Stimulated activated naive CD8-positive, alpha-beta T cell treated with anti-CD3 and anti-CD28 coated beads, Interleukin-15, Interleukin-2, amounts not matched to agents 100 U/mL and 50 U/mL, for 24 hours (primary cell): ENCODE data around the gene ZNF514.
"Not testable (repeated sequence)": the region's sequence is repeated elsewhere in the genome, so short reads cannot be mapped to it uniquely, and the experiment has no call there.

Experiments used
- ATAC-seq: fragments of 150-1000 bp; cut with Tn5 transposase; one replicate; pipeline ENCODE4 v1.10.0; 2021
- DNase-seq: peaks from one replicate; pipeline ENCODE4 v3.0.0; 2021

ZNF514 gene

GRCh38 chr2:95159690-95160449 lies at the start of gene ZNF514:
Gene ZNF514, minus strand, starts transcription at chr2:95159848. Its CDS starts 6,595 bp downstream, at chr2:95153253.
- peak; percentile 91 for ATAC-seq
- peak; percentile 83 for DNase-seq

- DNase-seq, result no peak
- no peak for ATAC-seq
Observed at GRCh38 chr2:95208106-95208505, 48.5 kb upstream of the ZNF514 start.

DNA sequence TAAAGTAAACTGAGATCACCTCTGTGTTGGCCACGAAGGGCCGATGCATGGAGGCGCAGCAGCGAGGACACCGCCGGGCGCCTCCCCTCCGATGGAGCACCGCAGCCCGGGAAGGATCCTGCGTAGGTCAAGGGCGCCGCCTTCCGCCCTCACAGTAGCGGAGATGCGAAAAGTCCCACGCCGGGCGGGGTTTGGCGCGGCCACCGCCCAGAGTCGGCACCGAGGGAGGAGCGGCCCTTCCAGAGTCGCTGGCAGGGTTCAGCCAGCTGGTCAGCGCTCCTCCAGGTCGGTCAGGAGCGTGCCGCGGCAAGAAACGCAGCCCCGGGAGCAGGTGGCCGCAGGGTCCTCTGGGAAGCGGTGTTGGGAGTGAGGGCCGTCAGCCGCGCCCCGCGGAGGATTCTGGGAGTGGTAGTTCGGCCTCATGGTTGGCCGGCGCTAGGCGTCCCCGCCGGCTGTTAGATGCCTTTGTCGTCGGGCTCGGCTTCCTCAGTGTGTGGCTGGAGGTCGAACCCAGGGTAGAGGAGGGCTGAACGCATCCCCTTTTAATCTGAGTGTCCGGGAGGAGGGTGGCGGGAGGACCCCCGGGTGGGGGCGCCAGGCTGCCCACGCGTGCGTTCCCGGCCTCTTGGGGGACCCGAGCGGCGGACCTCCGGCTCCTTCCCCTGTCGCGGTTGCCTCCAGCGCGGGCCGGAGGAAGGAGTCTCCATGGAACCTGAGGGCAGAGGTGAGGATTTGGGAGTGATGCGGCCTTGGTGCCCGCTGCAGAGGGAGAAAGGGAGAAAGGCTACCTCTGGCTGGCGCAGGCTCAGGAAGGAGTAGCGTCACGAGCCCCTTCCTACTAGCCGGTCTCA lies 47.7 kb upstream of the ZNF514 start, which contains the start of gene ZNF892:
Gene ZNF892, plus strand, starts transcription at position 411 of the 851 bp plus-strand sequence. Its CDS starts 295 bp downstream, at position 706.
- ATAC-seq (peak; percentile 97), DNase-seq (peak; percentile 86)

- DNase-seq (no peak), ATAC-seq (no peak)
Observed at GRCh38 chr2:95206096-95206495, 46.4 kb upstream of the ZNF514 start.

- ATAC-seq, result no peak
Observed at GRCh38 chr2:95204396-95204795, 44.7 kb upstream of the ZNF514 start.

DNA sequence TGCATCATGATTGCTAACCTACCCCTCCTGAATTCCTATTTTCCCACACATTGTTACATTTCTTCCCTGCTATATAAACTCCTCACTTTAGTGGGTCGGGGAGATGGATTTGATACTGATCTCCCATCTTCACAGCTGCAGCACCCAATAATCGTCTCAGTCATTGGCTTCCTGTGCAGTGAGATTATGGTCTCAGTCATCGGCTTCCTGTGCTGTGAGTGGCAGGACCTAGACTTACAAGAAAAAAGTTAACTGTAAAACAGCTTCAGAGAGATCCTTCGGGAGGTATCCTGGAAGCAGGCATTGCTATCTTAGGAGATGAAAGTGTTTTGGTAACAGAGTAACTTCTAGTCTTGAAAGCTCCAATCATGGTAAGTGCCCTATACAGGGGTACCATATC lies 44.3 kb upstream of the ZNF514 start:
- no peak for ATAC-seq
- no peak for DNase-seq

More at GRCh38 chr2:95204396-95204795, 44.7 kb upstream of the ZNF514 start:
- no peak for DNase-seq

DNA sequence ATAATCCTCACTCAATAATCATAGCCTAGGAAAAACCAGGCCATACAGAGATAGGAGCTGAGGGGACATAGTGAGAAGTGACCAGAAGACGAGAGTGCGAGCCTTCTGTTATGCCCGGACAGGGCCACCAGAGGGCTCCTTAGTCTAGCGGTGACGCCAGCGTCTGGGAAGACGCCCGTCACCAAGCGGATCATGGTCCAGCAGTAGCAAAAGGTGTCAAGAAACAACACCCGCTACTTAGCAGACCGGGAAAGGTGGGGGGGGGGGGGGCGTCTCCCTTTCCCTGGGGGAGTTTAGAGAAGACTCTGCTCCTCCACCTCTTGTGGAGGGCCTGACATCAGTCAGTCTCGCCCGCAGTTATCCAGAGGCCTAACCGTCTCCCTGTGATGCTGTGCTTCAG lies 33.3 kb upstream of the ZNF514 start:
- DNase-seq, result peak; percentile 65
- ATAC-seq, result not testable (repeated sequence)

GRCh38 chr2:95185973-95186372 lies 26.3 kb upstream of the ZNF514 start:
- DNase-seq (no peak), ATAC-seq (no peak)

DNA sequence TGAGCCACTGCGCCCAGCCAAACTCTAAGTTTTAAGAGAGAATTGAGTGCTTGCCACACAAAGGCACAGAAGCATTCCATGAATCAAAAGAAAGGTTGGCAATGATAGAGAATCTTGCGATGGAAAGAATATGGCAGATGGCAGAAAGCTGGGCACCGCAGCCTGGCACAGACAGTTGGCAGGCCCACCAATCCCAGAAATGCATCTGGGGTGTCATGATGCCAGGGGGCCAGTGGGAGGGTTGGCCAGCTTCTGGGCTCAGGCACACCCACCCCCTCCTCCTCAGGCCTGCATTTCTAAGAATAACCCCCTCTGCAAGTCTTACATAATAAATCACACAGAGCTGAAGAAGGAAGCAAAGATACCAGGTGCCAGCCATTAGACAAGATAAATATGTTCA lies 25.5 kb upstream of the ZNF514 start:
- ATAC-seq, result no peak

DNA sequence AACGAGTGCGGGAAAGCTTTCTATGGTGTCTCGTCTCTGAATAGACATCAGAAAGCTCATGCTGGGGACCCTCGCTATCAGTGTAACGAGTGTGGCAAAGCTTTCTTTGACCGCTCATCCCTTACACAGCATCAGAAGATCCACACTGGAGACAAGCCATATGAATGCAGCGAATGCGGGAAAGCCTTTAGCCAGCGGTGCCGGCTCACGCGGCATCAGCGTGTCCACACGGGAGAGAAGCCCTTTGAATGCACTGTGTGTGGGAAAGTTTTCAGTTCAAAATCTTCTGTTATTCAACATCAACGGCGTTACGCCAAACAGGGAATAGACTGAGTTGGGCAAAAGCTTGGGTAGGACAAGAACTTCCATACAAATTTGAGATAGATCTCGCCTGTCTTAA lies 22.1 kb upstream of the ZNF514 start:
- ATAC-seq, result no peak
- DNase-seq, result no peak

More for the DNA sequence above, 25.5 kb upstream of the ZNF514 start:
- DNase-seq, result no peak

GRCh38 chr2:95179451-95179850 lies 19.8 kb upstream of the ZNF514 start:
- DNase-seq (no peak), ATAC-seq (no peak)

DNA sequence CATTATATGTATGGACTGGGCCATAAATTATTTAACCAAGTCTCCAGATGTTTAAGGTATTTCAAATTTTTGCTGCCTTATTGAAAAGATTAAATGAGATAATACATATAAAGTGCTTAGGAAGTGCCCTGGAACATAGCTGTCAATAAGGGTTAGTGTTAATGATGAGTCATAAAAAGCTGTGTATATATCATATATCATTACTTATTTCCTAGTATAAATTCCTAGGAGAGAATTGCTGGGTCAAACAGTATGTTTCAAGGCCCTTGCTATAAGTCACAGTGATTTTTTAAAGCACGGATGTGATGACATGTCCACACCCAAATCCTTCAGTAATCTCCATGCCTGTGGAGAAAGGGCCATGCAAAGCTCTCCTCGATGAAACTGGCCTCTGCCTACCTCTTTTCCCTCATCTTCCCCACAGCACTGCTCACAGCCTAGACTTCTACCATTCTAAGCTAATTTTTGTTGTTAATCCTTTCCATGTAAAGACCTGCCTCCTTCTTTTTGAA lies 14.4 kb upstream of the ZNF514 start:
- ATAC-seq (no peak), DNase-seq (no peak)

DNA sequence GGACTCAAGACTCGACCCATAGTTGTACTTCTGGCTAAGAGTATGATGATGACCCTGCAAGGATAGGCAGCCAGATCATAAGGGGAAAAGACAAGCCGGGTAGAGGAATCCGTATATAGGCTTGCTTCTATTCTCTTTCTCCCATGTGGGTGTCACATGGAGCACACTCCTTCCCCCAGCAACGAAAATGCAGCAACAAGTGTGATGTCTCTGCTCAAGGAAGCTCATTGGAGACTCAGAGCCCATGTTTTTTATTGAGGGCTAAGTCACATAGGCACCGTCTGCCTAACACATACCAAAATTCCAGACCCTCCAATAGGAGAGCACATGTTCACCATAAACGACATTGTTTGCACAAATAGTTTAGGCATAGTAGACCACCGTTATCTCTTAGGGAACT lies 12.3 kb upstream of the ZNF514 start:
- ATAC-seq, result no peak
- no peak for DNase-seq

DNA sequence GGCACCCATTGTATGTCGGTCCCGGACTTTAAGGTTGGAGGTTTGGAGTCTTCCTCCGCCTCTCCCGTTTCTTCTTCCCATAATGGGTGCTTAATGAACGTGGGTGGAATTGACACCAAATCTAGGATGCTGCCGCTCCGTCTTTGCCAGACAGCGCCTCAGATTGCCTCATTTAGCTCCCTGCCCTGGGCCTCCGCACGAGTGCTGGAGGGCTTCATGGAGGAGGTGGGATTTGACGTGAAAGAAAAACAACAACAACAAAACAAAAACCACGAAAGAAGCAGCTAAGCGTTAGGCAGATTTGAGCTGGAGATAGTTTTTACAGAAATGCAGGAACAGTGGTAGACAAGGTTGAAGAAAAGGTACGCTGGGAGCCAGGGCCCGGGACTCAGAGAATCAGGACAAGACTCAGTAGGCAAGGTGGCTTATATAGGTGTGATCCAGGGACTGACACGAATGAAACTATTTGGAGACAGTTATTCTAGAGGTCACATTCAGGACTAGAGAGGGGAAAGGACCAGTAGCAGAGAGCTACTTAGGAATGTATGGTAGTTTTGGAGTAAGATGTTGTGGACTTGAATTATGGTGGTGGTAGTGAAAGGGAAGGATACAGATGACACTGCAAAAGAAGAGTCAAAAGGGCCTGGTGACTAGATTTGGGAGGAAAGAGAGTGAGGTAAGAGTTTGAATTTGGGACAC lies 6.6 kb upstream of the ZNF514 start:
- no peak for DNase-seq
- ATAC-seq, result peak; percentile 20

DNA sequence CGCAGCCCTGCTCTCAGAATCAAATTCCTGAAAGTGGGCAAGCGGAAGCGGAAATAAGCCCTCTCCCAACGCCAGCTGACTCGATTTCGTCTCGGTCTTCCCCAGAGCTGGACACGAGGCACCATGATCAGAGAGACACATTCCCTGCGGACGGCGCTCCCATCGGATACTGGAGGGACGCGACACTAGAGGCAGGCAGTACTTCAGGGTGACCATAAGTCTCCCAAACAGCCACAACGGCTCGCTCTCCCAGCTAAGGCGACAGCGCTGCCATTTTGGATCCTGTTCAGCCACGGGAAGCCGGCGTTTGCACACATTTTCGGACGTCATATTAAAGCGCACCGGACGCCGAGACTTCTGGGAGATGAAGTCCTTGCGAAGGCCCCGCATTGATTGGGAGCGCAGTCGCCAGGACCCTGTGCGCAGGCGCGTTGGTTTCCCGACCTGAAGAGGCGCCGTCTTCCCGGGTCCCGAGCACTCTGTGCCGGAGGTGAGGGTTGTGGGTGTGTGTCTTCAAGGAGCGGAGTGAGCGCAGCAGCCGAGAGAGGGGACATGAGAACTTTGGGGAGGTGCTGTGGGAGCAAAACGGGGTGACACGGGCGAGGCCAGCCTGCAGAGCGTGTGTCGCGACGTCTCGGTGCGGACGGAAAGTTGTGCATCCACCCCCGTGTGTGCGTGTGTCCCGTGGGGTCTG lies 5.9 kb upstream of the ZNF514 start, which contains the start of gene ZNF2:
Gene ZNF2, plus strand, starts transcription at position 439 of the 694 bp plus-strand sequence. CDS start 10,418 bp downstream, outside the sequence.
- DNase-seq (peak; percentile 97), ATAC-seq (peak; percentile 94)

- ATAC-seq (peak; percentile 4), DNase-seq (no peak)
Observed at GRCh38 chr2:95165030-95165370, 5.4 kb upstream of the ZNF514 start.

GRCh38 chr2:95158891-95159619 lies 593 bp downstream of the ZNF514 start:
- ATAC-seq, result peak; percentile 73
- peak; percentile 45 for DNase-seq

DNA sequence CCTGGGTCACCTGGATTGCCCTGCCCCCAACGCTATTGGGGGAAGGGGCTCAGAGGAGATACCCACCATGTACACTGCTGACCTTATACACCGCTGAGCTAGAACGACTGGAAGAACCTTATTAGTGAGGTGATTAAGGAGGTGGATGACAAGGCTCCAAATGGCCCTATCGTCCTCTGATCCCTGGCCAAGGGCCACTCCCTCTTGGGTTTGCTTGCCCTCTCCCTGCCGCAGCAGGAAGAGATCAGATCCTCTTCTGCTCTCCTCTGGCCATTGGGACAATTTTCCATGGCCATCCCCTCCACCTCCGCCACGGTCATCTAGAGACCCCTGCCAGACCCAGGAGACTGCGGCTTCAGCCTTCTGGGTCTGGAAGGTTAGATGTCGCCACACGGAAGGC lies 1.2 kb downstream of the ZNF514 start:
- DNase-seq (no peak), ATAC-seq (no peak)

DNA sequence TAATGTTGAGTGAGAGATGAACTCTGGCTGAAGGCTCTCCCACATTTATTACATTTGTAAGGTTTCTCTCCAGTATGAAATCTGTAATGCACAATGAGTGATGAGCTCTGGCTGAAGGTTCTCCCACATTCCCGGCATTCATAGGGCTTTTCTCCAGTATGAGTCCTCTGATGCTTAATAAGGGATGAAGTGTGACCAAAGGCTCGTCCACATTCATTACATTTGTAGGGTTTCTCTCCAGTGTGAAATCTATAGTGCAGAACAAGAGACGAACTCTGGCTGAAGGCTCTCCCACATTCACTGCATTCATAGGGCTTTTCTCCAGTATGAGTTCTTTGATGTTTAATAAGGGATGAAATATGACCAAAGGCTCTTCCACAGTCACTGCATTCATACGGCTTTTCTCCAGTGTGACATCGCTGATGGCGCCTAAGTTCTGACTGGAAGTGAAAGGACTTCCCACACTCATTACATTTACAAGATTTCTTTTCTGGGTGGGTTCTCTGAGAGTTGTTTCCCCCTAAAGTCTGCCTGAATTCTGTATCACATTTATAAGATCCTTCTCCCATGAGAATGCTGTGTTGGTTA lies 10.2 kb downstream of the ZNF514 start:
- DNase-seq (no peak), ATAC-seq (no peak)

- ATAC-seq, result no peak
- no peak for DNase-seq
Observed at GRCh38 chr2:95143838-95144237, 15.8 kb downstream of the ZNF514 start.

- DNase-seq, result no peak
- no peak for ATAC-seq
Observed at GRCh38 chr2:95138702-95139101, 20.9 kb downstream of the ZNF514 start.
